Stimulated activated CD8-positive, alpha-beta memory T cell treated with anti-CD3 and anti-CD28 coated beads, Interleukin-4, amount 100 ng/mL, for 1 hour (primary cell): Measurements from ENCODE around the gene DNM1.
"Not testable (repeated sequence)": the region's sequence is repeated elsewhere in the genome, so short reads cannot be mapped to it uniquely, and the experiment has no call there.

Source experiments
- DNase-seq, 2 donors: peaks; one replicate each; pipeline ENCODE4 v3.0.0-alpha.2; 2020; ENCODE audit warnings: low read depth in 2 of 2, low spot score in 1 of 2

The DNM1 gene

DNA sequence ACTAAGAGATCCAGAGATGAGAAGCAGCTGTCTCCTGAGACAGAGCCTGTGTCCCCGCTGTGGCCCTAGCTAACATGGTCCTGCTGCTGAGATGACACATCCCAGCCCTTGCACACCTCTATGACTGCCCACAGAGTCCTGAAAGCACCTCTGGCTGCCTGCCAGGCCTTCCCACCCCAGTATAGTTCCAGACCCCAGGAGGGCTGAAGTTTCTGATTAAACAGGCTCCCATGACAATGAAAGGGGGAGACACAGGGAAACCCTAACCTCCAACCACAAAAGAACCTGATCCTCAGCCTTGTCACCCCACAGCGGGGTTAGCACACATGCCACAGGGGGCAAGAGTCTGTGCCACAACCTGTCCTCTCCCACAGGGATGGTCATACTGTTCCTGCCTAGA, 27.5 kb upstream of the DNM1 start:
- no peak for DNase-seq

GRCh38 chr9:128178806-128179431, 24.3 kb upstream of the DNM1 start:
- DNase-seq: no peak

GRCh38 chr9:128180001-128180400, 23.2 kb upstream of the DNM1 start:
- DNase-seq: no peak

DNA sequence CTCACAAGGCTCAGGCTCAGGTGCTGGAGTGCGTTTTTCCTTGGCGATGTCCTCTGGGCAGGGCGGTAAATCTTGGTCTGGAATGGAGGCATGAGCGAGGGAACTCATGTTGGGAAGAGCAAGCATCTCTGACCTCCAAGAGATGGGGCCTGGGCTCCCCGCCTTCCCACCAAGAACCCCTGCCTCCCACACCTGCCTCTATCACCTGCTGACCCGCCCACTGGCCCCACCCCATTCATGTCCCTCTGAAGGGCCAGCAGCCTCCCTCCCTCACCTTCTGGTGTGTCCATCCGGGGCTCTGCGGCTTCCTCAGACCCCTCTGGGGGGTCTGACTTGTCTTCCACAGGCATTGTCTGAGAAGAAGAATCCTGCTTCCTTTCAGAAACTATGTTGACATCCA, 22.7 kb upstream of the DNM1 start:
- no peak for DNase-seq

- not testable (repeated sequence) for DNase-seq
Measured at GRCh38 chr9:128181480-128181879, 21.7 kb upstream of the DNM1 start.

DNA sequence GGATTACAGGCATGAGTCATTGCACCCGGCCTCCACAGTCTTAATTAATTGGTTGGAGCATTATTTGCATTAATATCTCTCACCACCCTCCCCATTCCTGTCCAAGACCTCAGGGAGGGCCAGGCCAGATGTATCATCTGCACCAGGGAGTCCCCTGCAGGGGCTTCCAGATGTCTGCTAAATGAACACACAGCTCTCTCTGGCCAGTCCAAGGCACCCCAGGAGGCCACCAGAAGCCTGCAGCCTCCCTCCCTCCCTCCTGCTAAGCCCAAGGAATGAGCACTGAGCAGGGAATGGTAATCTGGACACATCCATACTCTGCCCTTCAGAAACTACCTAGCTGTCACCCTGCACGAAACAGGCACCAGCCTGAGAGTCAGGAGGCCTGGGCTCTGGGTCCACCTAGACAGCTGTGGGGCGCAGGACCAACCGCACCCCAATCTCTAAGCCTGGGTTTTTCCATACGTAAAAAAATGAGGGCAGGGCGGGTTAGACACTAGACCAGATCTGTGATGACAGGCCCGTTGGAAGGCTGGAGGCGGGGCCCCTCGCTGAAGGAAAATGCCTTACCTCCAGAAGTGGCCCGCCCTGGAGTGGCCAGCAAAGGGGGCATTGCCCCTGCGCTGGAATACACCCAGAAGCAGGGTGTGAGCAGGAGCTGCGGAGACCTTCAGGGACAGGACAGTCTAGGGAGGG, 20.1 kb upstream of the DNM1 start:
- DNase-seq: no peak

- no peak for DNase-seq
Measured at GRCh38 chr9:128185979-128186965, 16.9 kb upstream of the DNM1 start.

- no peak for DNase-seq
Measured at GRCh38 chr9:128187361-128187760, 15.8 kb upstream of the DNM1 start.

- no peak for DNase-seq
Measured at GRCh38 chr9:128188209-128188608, 15.0 kb upstream of the DNM1 start.

DNA sequence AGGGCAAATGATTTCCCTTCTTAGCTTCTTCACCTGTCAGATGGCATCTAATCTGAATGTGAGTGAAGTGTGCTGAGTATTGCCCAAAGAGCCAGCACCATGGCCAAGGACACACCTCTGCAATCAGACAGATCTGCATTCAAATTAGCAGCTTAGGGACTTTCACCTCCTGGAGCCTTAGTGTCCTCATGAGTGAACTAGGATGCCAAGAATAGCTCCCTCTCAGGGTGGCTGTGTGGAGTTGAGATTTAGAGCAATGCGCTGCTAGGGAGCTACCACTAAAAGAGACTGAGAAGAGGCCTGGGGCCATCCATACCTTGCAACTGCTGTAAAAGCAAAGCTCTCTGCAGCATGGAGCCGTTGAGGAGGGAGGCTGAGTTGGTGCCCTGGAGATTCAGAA, 13.2 kb upstream of the DNM1 start:
- no peak for DNase-seq

DNA sequence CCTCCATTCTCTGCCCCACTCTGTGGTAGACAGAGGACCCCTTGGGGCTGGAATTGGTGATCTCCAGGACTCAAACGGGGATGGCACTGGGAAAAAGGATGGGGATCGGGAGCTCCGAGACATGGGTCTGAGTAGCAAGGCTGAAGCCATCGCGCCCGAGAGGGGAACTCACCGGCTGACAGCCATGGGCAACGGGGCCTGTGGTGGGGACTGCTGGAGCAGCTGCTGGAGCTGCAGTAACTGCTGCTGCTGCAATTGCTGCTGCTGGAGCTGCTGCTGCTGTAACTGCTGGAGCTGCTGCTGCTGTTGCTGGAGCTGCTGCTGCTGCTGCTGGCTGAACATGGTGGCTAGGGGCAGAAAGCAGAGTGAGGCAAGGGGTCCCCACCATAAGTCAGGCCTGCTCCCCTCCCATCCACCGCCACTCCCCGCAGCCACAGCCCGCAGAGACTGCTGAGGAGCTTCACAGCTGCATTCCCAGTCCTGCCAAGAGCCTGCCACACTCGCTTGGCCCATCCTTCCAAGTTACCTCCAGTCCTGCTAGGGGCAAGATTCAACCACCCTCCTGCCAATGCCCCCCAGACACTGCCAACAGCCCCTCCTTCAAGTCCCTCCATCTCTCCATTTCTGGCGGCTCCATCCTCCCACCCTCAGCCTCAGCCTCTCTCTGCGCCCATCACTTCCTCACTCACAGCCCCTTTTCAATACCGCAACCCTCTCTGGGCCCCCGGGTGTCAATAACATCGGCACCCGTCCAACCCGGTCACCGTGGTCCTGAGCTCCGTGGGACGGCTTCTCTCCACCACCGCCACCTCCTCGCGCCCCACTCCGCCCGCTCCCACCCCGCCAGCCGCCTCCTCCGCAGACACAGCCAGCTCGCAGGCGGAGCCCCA, 12.4 kb upstream of the DNM1 start:
- DNase-seq: no peak

DNA sequence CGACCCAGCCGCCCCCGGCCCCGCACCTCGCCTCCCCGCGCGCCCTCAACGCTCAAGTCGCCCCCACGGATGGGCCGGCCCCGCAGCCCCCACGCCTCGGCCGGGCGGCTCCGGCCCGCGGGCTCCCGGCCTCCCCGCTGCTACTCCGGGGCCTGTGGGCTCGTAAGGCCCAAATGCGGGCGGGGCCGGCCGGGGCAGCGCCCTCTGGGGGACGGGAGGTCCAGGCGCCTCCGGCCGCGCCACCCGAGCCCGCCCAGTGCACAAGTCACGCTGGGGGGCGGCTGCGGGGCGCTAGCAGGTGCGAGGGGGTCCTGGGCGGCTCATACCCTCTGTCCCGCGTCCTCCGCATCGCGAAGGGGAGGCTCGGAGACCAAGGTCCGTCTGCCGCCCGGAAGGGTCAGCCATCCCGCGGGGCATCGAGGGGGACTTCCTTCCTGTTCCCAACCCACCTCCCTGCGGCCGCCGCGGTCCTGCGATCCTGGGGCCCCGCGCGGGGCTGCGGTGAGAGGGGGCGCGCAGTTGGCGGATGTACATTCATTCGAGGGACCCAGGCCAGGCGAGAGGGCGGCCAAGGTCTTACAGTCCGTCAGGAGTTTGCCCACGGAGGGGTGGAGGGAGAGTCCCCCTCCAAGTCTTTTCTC, 11.7 kb upstream of the DNM1 start, which contains the start of gene CIZ1:
Gene CIZ1 (minus strand): TSS at position 167 of the 641 bp plus-strand sequence. CDS start 715 bp downstream, outside the sequence.
- peak; percentile 52 for DNase-seq

GRCh38 chr9:128192601-128193371, 10.4 kb upstream of the DNM1 start:
- DNase-seq: peak in 1 of 2 donors; percentile 18

GRCh38 chr9:128193469-128194096, 9.6 kb upstream of the DNM1 start:
- no peak for DNase-seq

DNA sequence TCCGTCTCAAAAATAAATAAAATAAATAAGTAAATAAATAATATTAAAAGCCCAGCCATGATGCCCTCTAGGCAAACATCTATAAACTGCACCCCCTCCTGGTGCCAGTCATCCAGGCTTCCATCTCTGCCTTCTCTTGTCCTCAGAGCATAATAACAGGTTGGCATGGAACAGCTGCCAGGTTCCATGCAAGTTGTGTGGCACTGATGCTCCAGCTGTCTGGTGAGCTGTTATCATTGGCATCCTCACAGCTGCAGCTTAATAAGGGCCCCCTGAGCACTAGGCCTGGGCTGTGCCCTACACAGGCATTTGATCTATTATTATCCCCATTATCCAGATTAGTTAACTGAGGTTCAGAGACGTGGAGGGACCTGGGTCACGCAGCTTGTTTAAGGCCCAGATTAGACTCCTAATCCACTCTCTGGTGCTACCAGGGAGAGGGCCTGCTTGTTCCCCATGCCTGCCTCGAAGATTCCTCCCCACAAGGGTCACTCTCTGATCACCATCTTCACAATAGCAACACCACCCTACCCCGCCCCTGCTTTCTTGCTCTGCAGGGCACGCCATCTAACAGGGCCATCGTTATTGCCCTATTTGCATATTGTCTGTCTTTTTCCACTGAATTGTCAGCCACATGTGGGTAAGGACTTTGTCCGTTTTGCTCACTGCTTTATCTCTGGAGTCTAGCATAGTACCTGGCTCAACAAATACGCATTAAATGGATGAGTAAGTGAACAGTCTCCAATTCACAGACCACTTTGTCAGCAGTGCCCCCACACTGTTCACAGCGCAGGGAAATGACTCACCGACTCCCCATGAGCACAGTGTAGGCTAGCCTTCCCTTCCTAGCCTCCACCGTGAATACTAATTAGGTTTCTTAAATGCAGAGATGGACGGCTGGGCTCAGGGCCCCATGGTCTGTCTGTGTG, 1.5 kb upstream of the DNM1 start:
- DNase-seq: no peak

DNA sequence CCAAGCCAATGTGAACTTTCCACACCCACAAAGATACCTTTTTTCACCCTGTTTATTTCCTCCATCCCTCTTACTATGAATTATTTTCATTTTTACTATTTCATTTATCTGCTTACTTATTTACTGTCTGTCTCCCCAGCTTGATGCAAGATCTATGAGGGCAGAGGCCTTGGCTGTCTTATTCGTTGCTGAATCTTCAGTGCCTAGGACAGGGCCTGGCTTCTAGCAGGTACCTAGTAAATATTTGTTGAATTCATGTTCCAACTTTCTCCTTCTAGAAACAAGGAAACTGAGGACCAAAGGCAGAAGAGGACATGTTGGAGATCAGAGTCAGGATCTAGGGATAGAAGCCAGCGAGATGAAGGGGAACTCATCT, 543 bp upstream of the DNM1 start:
- DNase-seq: no peak

- no peak for DNase-seq
Measured at GRCh38 chr9:128203707-128204551, 750 bp downstream of the DNM1 start.
